ENCODE measurements around the gene CALN1.

DNA sequence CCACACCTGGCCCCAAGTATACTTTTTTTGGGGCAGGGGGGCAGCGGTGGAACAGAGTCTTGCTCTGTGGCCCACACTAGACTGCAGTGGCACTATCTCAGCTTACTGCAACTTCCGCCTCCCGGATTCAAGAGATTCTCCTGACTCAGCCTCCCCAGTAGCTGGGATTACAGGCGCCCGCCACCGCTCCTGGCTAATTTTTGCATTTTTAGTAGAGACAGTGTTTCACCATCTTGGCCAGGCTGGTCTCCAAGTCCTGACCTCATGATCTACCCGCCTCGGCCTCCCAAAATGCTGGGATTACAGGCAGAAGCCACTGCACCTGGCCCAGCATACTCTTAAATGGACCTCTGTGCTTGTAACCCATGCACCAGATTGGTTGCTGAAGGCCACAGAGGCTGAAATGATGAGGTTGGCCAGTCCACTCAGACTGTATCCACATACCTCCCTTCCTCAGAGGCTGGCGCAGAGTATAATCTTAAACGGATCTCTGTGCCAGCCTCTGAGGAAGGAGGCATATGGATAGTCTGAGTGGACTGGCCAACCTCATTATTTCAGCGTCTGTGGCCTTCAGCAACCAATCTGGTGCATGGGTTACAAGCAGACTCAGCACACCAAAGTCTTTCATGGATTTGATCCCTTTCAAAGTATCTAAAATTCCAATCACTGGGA, 3.0 kb downstream of the CALN1 start:
- TF ChIP-seq, protein P1, sequence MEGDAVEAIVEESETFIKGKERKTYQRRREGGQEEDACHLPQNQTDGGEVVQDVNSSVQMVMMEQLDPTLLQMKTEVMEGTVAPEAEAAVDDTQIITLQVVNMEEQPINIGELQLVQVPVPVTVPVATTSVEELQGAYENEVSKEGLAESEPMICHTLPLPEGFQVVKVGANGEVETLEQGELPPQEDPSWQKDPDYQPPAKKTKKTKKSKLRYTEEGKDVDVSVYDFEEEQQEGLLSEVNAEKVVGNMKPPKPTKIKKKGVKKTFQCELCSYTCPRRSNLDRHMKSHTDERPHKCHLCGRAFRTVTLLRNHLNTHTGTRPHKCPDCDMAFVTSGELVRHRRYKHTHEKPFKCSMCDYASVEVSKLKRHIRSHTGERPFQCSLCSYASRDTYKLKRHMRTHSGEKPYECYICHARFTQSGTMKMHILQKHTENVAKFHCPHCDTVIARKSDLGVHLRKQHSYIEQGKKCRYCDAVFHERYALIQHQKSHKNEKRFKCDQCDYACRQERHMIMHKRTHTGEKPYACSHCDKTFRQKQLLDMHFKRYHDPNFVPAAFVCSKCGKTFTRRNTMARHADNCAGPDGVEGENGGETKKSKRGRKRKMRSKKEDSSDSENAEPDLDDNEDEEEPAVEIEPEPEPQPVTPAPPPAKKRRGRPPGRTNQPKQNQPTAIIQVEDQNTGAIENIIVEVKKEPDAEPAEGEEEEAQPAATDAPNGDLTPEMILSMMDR (IDR thresholded peaks at IDR 0.05), result no peak
- no peak for TF ChIP-seq POLR2AphosphoS5 (IDR thresholded peaks at IDR 0.05)

Measured in prostate gland (tissue), 2 donors.